ENCODE measurements around the gene EPHB1. TPM values are rescaled to one million over a fixed set of nuclear protein-coding genes. Genes with fewer than 3 reads are reported as not detected.

The EPHB1 gene
- total RNA-seq, 1 donor from 2014 or later = 0.71 TPM

GRCh38 chr3:135166266-135166825 lies 371.3 kb downstream of the EPHB1 start:
- no peaks in the 10 kb centered on the region for H3K4me1 Mint-ChIP-seq (ENCODE audit: low read depth)
- no peak overlapping the region for H3K27ac Mint-ChIP-seq
- intact Hi-C loops (cut with micrococcal nuclease) = no loop called here
- no peaks in the 10 kb centered on the region for H3K36me3 Mint-ChIP-seq (ENCODE audit: low read depth)
- H3K27me3 Mint-ChIP-seq (ENCODE audit: low read depth) = no peaks in the 10 kb centered on the region
- no peak overlapping the region for H3K4me3 Mint-ChIP-seq (ENCODE audit: low read depth)
- DNase-seq (ENCODE audit: low spot score) = no peak
- H3K9me3 Mint-ChIP-seq = no peaks in the 10 kb centered on the region

- Mint-ChIP-seq H3K4me1 (ENCODE audit: low read depth) (no peaks in the 10 kb centered on the region), H3K27ac (no peak overlapping the region), H3K36me3 (ENCODE audit: low read depth) (no peaks in the 10 kb centered on the region), H3K27me3 (ENCODE audit: low read depth) (no peaks in the 10 kb centered on the region), H3K4me3 (ENCODE audit: low read depth) (no peak overlapping the region), H3K9me3 (no peaks in the 10 kb centered on the region)
- intact Hi-C loops (cut with micrococcal nuclease) = no loop called here
- DNase-seq (ENCODE audit: low spot score) = no peak
Observed at GRCh38 chr3:135168822-135169221, 373.8 kb downstream of the EPHB1 start.

- H3K27ac Mint-ChIP-seq = no peak overlapping the region
- H3K27me3 Mint-ChIP-seq (ENCODE audit: low read depth) = no peaks in the 10 kb centered on the region
- no peaks in the 10 kb centered on the region for H3K9me3 Mint-ChIP-seq
- no peak for DNase-seq (ENCODE audit: low spot score)
- H3K4me1 Mint-ChIP-seq (ENCODE audit: low read depth) = no peaks in the 10 kb centered on the region
- H3K4me3 Mint-ChIP-seq (ENCODE audit: low read depth) = no peak overlapping the region
- no peaks in the 10 kb centered on the region for H3K36me3 Mint-ChIP-seq (ENCODE audit: low read depth)
- intact Hi-C loops (cut with micrococcal nuclease) = no loop called here
Observed at GRCh38 chr3:135169651-135170050, 374.6 kb downstream of the EPHB1 start.

GRCh38 chr3:135170732-135171131 lies 375.7 kb downstream of the EPHB1 start:
- no peak overlapping the region for H3K4me3 Mint-ChIP-seq (ENCODE audit: low read depth)
- no peak overlapping the region for H3K27ac Mint-ChIP-seq
- no peaks in the 10 kb centered on the region for H3K9me3 Mint-ChIP-seq
- H3K27me3 Mint-ChIP-seq (ENCODE audit: low read depth) = no peaks in the 10 kb centered on the region
- DNase-seq (ENCODE audit: low spot score) = no peak
- intact Hi-C loops (cut with micrococcal nuclease) = no loop called here
- H3K4me1 Mint-ChIP-seq (ENCODE audit: low read depth) = no peaks in the 10 kb centered on the region
- no peaks in the 10 kb centered on the region for H3K36me3 Mint-ChIP-seq (ENCODE audit: low read depth)

DNA sequence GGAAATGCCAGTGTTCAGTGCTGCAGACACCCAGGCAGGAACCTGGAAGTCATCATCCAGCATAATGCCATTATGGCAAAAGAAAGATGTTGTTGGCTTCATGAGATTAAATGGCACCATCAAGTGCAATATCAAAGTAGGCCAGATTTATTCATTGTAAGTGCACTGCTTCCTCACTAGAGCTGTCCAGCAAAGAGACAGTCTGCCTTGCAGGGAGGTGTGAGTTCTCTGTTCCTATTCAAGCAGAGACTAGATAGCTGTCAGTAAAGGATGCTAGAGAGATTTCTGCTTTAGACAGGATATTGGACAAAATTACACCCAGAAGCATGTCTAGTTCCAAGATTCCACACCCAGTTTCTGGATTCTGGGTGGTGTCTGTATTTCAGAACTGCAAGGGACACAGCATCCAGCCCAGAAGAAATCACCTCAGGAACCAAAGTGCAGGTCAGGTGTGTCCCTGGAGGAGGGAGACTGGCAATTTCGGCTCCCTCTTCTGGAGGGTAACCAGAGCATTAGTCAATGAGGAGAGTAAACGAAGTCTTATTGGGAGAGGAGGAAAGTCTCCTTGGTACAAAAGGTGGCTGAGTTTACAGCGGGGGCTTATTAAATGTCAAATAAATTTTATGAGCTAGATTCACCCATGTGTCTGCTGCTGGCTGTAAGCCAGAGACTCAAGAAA lies 377.3 kb downstream of the EPHB1 start:
- Mint-ChIP-seq H3K27ac (no peak overlapping the region), H3K4me1 (ENCODE audit: low read depth) (no peaks in the 10 kb centered on the region), H3K36me3 (ENCODE audit: low read depth) (no peaks in the 10 kb centered on the region), H3K4me3 (ENCODE audit: low read depth) (no peak overlapping the region), H3K27me3 (ENCODE audit: low read depth) (no peaks in the 10 kb centered on the region), H3K9me3 (no peaks in the 10 kb centered on the region)
- intact Hi-C loops (cut with micrococcal nuclease) = no loop called here
- no peak for DNase-seq (ENCODE audit: low spot score)

GRCh38 chr3:135175728-135176277 lies 380.7 kb downstream of the EPHB1 start:
- no peak for DNase-seq (ENCODE audit: low spot score)
- Mint-ChIP-seq H3K36me3 (ENCODE audit: low read depth) (no peaks in the 10 kb centered on the region), H3K4me1 (ENCODE audit: low read depth) (no peaks in the 10 kb centered on the region), H3K4me3 (ENCODE audit: low read depth) (no peak overlapping the region), H3K9me3 (no peaks in the 10 kb centered on the region), H3K27ac (no peak overlapping the region), H3K27me3 (ENCODE audit: low read depth) (no peaks in the 10 kb centered on the region)
- intact Hi-C loops (cut with micrococcal nuclease) = no loop called here

- intact Hi-C loops (cut with micrococcal nuclease) = no loop called here
Observed at GRCh38 chr3:135176881-135177280, 381.8 kb downstream of the EPHB1 start.

GRCh38 chr3:135178566-135178965 lies 383.5 kb downstream of the EPHB1 start:
- H3K4me3 Mint-ChIP-seq (ENCODE audit: low read depth) = no peak overlapping the region

More at GRCh38 chr3:135176881-135177280, 381.8 kb downstream of the EPHB1 start:
- DNase-seq (ENCODE audit: low spot score) = no peak
- Mint-ChIP-seq H3K27me3 (ENCODE audit: low read depth) (no peaks in the 10 kb centered on the region), H3K4me3 (ENCODE audit: low read depth) (no peak overlapping the region), H3K36me3 (ENCODE audit: low read depth) (no peaks in the 10 kb centered on the region), H3K4me1 (ENCODE audit: low read depth) (no peaks in the 10 kb centered on the region), H3K9me3 (no peaks in the 10 kb centered on the region), H3K27ac (no peak overlapping the region)

GRCh38 chr3:135181408-135181807 lies 386.3 kb downstream of the EPHB1 start:
- intact Hi-C loops (cut with micrococcal nuclease) = no loop called here
- Mint-ChIP-seq H3K36me3 (ENCODE audit: low read depth) (no peaks in the 10 kb centered on the region), H3K9me3 (no peaks in the 10 kb centered on the region), H3K4me3 (ENCODE audit: low read depth) (no peak overlapping the region), H3K27me3 (ENCODE audit: low read depth) (no peaks in the 10 kb centered on the region), H3K27ac (no peak overlapping the region), H3K4me1 (ENCODE audit: low read depth) (no peaks in the 10 kb centered on the region)
- DNase-seq (ENCODE audit: low spot score) = no peak

More at GRCh38 chr3:135178566-135178965, 383.5 kb downstream of the EPHB1 start:
- H3K36me3 Mint-ChIP-seq (ENCODE audit: low read depth) = no peaks in the 10 kb centered on the region
- no peaks in the 10 kb centered on the region for H3K4me1 Mint-ChIP-seq (ENCODE audit: low read depth)
- intact Hi-C loops (cut with micrococcal nuclease) = no loop called here
- no peak overlapping the region for H3K27ac Mint-ChIP-seq
- no peaks in the 10 kb centered on the region for H3K27me3 Mint-ChIP-seq (ENCODE audit: low read depth)
- no peaks in the 10 kb centered on the region for H3K9me3 Mint-ChIP-seq
- DNase-seq (ENCODE audit: low spot score) = no peak

DNA sequence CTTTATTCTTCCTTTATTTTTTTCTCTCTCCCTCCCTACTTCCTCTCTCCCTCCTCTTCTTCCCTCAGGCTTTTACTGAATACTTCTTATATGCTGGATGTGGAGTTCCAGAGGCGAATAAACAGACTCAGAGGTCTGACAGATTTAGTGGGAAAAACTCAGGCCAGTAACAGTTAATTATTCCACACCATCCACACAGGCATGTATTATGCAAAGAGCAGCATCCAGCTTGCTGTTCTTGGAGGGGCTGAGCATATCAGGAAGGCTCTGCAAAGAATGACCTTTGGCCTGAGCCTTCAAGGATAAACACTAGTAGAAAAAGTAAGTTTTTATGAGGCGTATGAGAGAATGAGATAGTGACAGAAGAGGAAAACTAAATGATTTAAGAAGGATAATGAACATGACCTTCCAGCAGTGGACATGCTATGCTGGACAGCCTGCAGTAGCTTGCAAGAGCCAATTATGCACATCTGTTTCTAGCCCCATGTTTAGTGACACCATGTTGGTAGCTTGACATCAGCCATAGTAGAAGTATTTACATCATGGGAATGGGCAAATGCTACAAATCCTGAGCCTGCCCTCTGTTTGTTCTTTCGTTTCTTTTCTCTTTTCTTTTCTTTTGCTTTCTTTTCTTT lies 387.4 kb downstream of the EPHB1 start:
- no peaks in the 10 kb centered on the region for H3K4me1 Mint-ChIP-seq (ENCODE audit: low read depth)
- no peaks in the 10 kb centered on the region for H3K27me3 Mint-ChIP-seq (ENCODE audit: low read depth)
- H3K27ac Mint-ChIP-seq = no peak overlapping the region
- intact Hi-C loops (cut with micrococcal nuclease) = no loop called here
- DNase-seq (ENCODE audit: low spot score) = no peak
- H3K36me3 Mint-ChIP-seq (ENCODE audit: low read depth) = no peaks in the 10 kb centered on the region
- no peaks in the 10 kb centered on the region for H3K9me3 Mint-ChIP-seq
- no peak overlapping the region for H3K4me3 Mint-ChIP-seq (ENCODE audit: low read depth)

DNA sequence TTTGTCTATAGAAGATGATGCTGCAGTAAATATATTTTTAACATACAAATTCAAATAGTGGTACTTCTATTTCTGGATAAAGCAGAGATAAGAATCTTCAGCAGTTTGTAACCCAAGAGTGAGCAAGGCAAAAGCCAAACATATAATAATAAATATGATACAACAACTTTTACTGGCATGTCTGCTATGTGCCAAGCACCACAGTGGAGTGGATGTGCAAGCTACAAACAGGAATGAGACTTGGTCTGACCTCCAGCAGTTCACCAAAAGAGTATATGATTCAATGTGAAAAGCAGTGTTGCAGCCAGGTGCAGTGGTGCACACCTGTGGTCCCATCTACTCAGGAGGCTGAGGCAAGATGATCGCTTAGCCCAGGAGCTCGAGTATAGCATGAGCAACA lies 395.6 kb downstream of the EPHB1 start:
- Mint-ChIP-seq H3K4me1 (ENCODE audit: low read depth) (no peaks in the 10 kb centered on the region), H3K27me3 (ENCODE audit: low read depth) (no peaks in the 10 kb centered on the region), H3K4me3 (ENCODE audit: low read depth) (no peak overlapping the region), H3K9me3 (no peaks in the 10 kb centered on the region), H3K27ac (no peak overlapping the region), H3K36me3 (ENCODE audit: low read depth) (no peaks in the 10 kb centered on the region)
- DNase-seq (ENCODE audit: low spot score) = no peak
- intact Hi-C loops (cut with micrococcal nuclease) = no loop called here

DNA sequence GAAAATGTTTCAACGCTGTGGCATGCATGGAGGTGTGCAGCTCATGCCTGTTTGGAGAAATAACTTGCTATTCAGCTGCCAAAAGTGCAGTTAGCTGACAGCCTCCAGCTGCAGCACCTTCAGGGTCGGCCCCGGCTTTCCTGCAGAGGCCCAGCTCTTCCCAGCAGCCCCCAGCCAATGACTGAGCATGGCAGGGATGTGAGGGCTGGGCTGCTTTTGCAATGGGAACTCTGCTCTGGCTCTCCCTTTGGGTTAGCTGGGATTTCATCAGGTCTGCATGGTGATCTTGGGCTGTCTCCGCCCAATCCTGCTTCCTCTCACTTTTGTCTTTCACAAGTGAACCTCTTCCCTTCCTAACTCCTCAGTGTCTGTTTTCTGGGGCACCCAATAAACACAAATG lies 396.6 kb downstream of the EPHB1 start:
- no peak overlapping the region for H3K4me3 Mint-ChIP-seq (ENCODE audit: low read depth)
- intact Hi-C loops (cut with micrococcal nuclease) = no loop called here
- H3K9me3 Mint-ChIP-seq = no peaks in the 10 kb centered on the region

GRCh38 chr3:135192929-135193328 lies 397.9 kb downstream of the EPHB1 start:
- Mint-ChIP-seq H3K9me3 (no peaks in the 10 kb centered on the region), H3K27ac (no peak overlapping the region), H3K36me3 (ENCODE audit: low read depth) (no peaks in the 10 kb centered on the region), H3K4me3 (ENCODE audit: low read depth) (no peak overlapping the region), H3K4me1 (ENCODE audit: low read depth) (no peaks in the 10 kb centered on the region), H3K27me3 (ENCODE audit: low read depth) (no peaks in the 10 kb centered on the region)
- DNase-seq (ENCODE audit: low spot score) = no peak
- intact Hi-C loops (cut with micrococcal nuclease) = no loop called here

More for the DNA sequence above, 396.6 kb downstream of the EPHB1 start:
- Mint-ChIP-seq H3K27ac (no peak overlapping the region), H3K27me3 (ENCODE audit: low read depth) (no peaks in the 10 kb centered on the region), H3K36me3 (ENCODE audit: low read depth) (no peaks in the 10 kb centered on the region), H3K4me1 (ENCODE audit: low read depth) (no peaks in the 10 kb centered on the region)
- no peak for DNase-seq (ENCODE audit: low spot score)

All from activated T-helper 2 cell treated with anti-CD3 and anti-CD28 coated beads, Interferon-gamma antibody, Interleukin-2, Interleukin-4, amounts not matched to agents 10 μg/mL and 5 μg/mL and 100 μg/mL, durations not matched to agents 14 hours and 24 hours and 36 hours (primary cell).